Kidney tubule cell (primary cell): Measurements from ENCODE around the gene RAB7A.
"Not testable (repeated sequence)": the region's sequence is repeated elsewhere in the genome, so short reads cannot be mapped to it uniquely, and the experiment has no call there.

Experiments used
- DNase-seq: peaks from one replicate; pipeline ENCODE4 v3.0.0-alpha.2; 2018; ENCODE audit warnings: low spot score

Gene RAB7A

GRCh38 chr3:128710816-128711433 is 15.1 kb upstream of the RAB7A start:
- DNase-seq = no peak

GRCh38 chr3:128712848-128713247 is 13.1 kb upstream of the RAB7A start:
- DNase-seq = no peak

- DNase-seq = no peak
Measured at GRCh38 chr3:128714887-128715491, 11.0 kb upstream of the RAB7A start.

GRCh38 chr3:128718892-128719291 is 7.1 kb upstream of the RAB7A start:
- not testable (repeated sequence) for DNase-seq

- DNase-seq = no peak
Measured at GRCh38 chr3:128720891-128721290, 5.1 kb upstream of the RAB7A start.

- DNase-seq = no peak
Measured at GRCh38 chr3:128723477-128723876, 2.5 kb upstream of the RAB7A start.

- DNase-seq = no peak
Measured at GRCh38 chr3:128725547-128726022, 398 bp upstream of the RAB7A start.

GRCh38 chr3:128727059-128727458 is 1.1 kb downstream of the RAB7A start:
- no peak for DNase-seq

GRCh38 chr3:128727485-128727884 is 1.5 kb downstream of the RAB7A start:
- peak; percentile 10 for DNase-seq

GRCh38 chr3:128727996-128728395 is 2.0 kb downstream of the RAB7A start:
- DNase-seq = peak; percentile 57

GRCh38 chr3:128728521-128728920 is 2.5 kb downstream of the RAB7A start:
- not testable (repeated sequence) for DNase-seq

- no peak for DNase-seq
Measured at GRCh38 chr3:128730471-128730870, 4.5 kb downstream of the RAB7A start.

- DNase-seq = no peak
Measured at GRCh38 chr3:128734523-128735189, 8.7 kb downstream of the RAB7A start.

- no peak for DNase-seq
Measured at GRCh38 chr3:128735287-128735686, 9.3 kb downstream of the RAB7A start.

GRCh38 chr3:128735884-128736283 is 9.9 kb downstream of the RAB7A start:
- no peak for DNase-seq

GRCh38 chr3:128736601-128737000 is 10.6 kb downstream of the RAB7A start:
- DNase-seq = peak; percentile 22

GRCh38 chr3:128740621-128741020 is 14.6 kb downstream of the RAB7A start:
- DNase-seq = no peak

GRCh38 chr3:128742821-128743594 is 17.0 kb downstream of the RAB7A start:
- DNase-seq = no peak

- no peak for DNase-seq
Measured at GRCh38 chr3:128745742-128746141, 19.8 kb downstream of the RAB7A start.

GRCh38 chr3:128746881-128747280 is 20.9 kb downstream of the RAB7A start:
- no peak for DNase-seq

- no peak for DNase-seq
Measured at GRCh38 chr3:128748557-128748956, 22.6 kb downstream of the RAB7A start.

- DNase-seq = no peak
Measured at GRCh38 chr3:128749035-128749434, 23.1 kb downstream of the RAB7A start.

GRCh38 chr3:128749561-128749960 is 23.6 kb downstream of the RAB7A start:
- not testable (repeated sequence) for DNase-seq
